ENCODE data around the gene ZNF146.
A peak's percentile ranks its signal among the peaks of the same experiment; 100 is the strongest.
"Not testable (repeated sequence)": the region's sequence is repeated elsewhere in the genome, so short reads cannot be mapped to it uniquely, and the experiment has no call there.

The ZNF146 gene

DNA sequence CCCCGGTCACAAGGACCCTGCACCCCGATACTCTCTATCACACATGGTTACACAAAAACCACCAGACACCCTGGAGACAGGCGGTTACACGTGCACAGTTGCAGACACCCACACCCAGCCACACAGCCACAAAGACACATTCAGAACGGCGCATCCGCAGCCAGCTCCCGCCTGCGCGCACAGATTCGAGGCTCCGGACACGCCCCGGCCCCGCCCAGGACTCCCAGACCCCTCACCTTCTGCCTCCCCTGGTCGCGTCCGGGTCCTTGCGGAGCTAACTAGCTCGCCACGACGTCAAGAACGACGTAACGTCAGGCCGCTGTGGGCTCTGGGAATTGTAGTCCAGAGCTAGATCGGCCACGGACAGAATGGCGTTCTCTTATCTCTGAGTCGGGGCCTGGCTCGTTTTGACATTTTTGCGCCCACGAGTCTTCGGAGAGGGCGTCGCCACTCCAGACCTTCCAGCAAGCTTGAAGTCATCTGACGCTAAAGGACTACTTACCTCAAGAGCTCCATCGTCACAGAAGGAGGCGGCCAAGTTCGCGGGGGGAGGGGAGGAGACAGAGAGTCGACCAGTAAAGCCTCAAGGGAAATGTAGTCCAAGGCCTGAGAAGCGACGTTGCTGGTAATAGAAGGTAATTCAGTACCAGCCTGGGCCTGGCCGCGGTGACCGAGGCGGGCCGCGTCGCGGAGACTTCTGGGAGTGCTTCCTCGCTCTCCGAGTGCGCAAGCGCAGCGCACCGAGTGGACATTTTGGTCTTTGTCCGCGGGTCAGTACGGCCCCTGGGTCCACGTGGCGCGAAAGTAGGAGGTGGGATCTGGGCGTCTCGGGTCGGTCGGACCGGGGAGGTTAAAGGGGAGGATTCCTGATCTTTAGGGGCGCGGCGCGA lies at the start of gene ZNF146, which contains the start of gene ZNF565:
Gene ZNF146 (plus strand): TSS at position 721 of the 890 bp plus-strand sequence. CDS start 21,335 bp downstream, outside the sequence.
Gene ZNF565 (minus strand): TSS at position 280 of the 890 bp plus-strand sequence. CDS start 12,680 bp downstream, outside the sequence.
- in situ Hi-C loops (cut with HindIII; ENCODE audit: low sequenced_read_pairs), result no loop called here
- TF ChIP-seq, protein P1, sequence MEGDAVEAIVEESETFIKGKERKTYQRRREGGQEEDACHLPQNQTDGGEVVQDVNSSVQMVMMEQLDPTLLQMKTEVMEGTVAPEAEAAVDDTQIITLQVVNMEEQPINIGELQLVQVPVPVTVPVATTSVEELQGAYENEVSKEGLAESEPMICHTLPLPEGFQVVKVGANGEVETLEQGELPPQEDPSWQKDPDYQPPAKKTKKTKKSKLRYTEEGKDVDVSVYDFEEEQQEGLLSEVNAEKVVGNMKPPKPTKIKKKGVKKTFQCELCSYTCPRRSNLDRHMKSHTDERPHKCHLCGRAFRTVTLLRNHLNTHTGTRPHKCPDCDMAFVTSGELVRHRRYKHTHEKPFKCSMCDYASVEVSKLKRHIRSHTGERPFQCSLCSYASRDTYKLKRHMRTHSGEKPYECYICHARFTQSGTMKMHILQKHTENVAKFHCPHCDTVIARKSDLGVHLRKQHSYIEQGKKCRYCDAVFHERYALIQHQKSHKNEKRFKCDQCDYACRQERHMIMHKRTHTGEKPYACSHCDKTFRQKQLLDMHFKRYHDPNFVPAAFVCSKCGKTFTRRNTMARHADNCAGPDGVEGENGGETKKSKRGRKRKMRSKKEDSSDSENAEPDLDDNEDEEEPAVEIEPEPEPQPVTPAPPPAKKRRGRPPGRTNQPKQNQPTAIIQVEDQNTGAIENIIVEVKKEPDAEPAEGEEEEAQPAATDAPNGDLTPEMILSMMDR (IDR thresholded peaks at IDR 0.05; ENCODE audit: low read depth, low read length, missing control alignments), result no peak
- peak; percentile 98 for DNase-seq (ENCODE audit: low read depth)

DNA sequence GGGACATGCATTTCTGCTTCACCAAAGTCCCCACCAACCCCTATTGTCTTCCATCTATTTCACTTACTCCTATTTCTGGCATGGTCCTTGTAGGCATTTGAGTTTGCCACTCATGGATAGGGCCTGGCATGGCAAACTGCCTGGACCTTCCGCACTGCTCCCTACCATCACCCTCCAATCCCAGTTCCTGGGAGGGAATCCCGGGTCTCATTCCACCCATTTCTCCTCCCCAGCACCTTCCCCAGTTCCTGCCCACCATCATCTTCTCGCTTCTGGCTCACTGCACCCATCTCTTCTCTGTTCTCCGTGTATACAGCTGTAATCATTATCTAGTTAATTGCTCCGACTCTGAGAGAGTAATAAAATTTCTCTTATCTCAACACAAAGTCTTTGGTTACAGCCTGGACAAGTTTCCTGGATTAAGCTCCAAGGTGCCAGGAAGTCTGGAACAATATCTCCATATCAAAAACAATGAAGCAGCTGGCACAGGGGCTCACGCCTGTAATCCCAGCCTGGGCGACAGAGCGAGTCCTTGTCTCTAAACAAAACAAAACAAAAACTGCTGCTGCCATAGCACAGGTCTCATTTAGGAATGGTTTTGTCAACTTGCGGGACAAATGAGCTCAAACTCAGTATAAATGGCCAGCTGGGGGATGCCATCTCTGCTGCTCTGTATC lies 45.7 kb upstream of the ZNF146 start:
- no peak for DNase-seq (ENCODE audit: low read depth)
- TF ChIP-seq, protein P1 (IDR thresholded peaks at IDR 0.05; ENCODE audit: low read depth, low read length, missing control alignments), result no peak
- in situ Hi-C loops (cut with HindIII; ENCODE audit: low sequenced_read_pairs), result no loop called here
- H3K4me3 ChIP-seq (ENCODE audit: low read depth, low read length), result no peak overlapping the region

More for the DNA sequence above, at the start of gene ZNF146, which contains the start of gene ZNF565:
- H3K4me3 ChIP-seq (ENCODE audit: low read depth, low read length), result peak within 1 kb of the TSS; percentile 99

DNA sequence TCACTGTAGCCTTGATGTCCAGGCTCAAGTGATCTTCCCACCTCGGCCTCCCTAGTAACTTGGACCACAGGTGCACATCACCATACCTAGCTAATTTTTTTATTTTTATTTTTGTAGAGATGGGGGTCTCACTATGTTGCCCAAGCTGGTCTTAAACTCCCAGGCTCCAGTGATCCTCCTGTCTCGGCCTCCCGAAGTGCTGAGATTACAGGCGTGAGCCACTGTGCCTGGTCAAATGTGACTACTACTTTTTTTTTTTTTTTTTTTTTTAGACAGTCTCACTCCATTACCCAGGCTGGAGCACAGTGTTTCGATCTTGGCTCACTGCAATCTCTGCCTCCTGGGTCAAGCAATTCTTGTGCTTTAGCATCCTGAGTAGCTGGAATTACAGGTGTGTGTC lies 42.1 kb upstream of the ZNF146 start:
- in situ Hi-C loops (cut with HindIII; ENCODE audit: low sequenced_read_pairs), result no loop called here
- TF ChIP-seq, protein P1 (IDR thresholded peaks at IDR 0.05; ENCODE audit: low read depth, low read length, missing control alignments), result no peak
- DNase-seq (ENCODE audit: low read depth), result no peak
- no peak overlapping the region for H3K4me3 ChIP-seq (ENCODE audit: low read depth, low read length)

DNA sequence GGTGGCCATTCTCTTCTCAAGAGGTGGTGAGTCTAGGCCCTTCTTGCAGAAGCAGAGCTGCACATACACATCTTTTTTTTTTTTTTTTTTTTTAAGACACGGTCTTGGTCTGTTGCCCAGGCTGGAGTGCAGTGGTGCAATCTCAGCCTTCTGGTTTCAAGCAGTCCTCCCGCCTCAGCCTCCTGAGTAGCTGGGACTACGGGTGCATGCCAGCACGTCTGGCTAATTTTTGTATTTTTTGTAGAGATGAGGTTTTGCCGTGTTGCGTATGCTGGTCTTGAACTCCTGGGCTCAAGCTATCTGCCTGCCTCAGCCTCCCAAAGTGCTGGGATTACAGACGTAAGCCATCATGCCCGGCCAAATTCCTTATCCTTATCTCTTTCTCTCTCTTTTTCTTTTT lies 41.1 kb upstream of the ZNF146 start:
- H3K4me3 ChIP-seq (ENCODE audit: low read depth, low read length); in situ Hi-C loops (cut with HindIII; ENCODE audit: low sequenced_read_pairs); DNase-seq (ENCODE audit: low read depth): not testable (repeated sequence)

DNA sequence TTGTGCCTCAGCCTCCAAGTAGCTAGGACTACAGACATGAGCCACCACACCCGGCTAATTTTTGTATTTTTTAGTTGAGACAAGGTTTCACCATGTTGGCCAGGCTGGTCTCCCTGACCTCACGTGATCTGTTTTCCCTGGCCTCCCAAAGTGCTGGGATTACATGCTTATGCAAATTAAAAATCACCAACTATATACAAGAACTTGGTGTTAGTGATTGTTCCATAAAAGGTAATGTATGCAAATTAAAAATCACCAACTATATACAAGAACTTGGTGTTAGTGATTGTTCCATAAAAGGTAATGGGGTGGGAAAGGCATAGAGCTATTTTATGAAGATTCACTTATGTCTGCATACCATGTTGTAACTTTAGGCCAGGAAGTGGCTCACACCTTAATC lies 35.8 kb upstream of the ZNF146 start:
- H3K4me3 ChIP-seq (ENCODE audit: low read depth, low read length); in situ Hi-C loops (cut with HindIII; ENCODE audit: low sequenced_read_pairs); DNase-seq (ENCODE audit: low read depth): not testable (repeated sequence)

DNA sequence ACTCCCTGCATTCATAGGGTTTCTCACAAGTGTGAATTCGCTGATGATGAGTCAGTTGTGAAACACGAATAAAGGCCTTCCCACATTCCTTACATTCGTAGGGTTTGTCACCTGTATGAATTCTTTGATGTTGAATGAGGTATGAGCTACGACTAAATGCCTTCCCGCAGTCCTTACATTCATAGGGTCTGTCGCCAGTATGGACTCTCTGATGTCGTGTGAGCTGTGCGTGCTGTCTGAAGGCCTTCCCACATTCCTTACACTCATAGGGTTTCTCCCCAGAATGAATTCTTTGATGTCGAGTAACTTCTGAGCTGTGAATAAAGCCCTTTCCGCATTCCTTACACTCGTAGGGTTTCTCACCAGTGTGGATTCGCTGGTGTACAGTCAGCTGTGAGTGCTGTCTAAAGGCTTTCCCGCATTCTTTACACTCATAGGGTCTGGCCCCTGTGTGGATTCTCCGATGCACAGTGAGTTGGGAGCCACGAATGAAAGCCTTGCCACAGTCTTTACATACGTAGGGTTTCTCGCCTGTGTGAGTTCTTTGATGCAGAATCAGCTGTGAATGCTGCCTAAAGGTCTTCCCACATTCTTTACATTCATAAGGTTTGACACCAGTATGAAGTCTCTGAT lies 32.2 kb upstream of the ZNF146 start:
- no peak overlapping the region for H3K4me3 ChIP-seq (ENCODE audit: low read depth, low read length)
- TF ChIP-seq, protein P1 (IDR thresholded peaks at IDR 0.05; ENCODE audit: low read depth, low read length, missing control alignments), result no peak
- DNase-seq (ENCODE audit: low read depth), result peak; percentile 53
- in situ Hi-C loops (cut with HindIII; ENCODE audit: low sequenced_read_pairs), result no loop called here

DNA sequence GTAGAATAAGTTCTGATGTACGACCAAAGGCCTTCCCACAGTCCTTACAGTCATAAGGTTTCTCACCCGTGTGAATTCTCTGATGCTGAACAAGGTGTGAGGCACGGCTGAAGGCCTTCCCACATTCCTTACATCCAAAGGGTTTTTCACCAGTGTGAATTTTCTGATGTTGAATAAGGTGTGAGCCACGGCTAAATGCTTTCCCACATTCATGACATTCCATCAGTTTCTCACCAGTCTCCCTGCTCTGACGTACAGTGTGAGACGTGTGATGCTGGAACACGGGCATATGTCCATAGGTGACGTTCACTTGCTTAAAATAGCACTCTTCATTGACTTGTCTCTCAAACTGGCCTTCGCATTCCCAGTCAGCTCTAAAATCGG lies 31.7 kb upstream of the ZNF146 start:
- TF ChIP-seq, protein P1 (IDR thresholded peaks at IDR 0.05; ENCODE audit: low read depth, low read length, missing control alignments), result no peak
- in situ Hi-C loops (cut with HindIII; ENCODE audit: low sequenced_read_pairs), result no loop called here
- H3K4me3 ChIP-seq (ENCODE audit: low read depth, low read length), result no peak overlapping the region
- DNase-seq (ENCODE audit: low read depth), result no peak

DNA sequence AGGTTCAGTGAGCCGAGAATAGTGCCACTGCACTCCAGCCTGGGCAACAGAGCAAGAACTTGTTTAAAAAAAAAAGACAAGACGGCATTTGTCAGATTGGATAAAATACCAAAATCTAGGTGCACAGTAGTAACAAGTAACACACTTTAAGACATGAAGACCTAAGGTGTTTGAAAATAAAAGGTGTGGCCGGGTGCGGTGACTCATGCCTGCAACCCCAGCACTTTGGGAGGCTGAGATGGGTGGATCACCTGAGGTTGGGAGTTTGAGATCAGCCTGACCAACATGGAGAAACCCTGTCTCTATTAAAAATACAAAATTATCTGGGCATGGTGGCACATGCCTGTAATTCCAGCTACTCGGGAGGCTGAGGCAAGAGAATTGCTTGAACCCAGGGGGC lies 28.2 kb upstream of the ZNF146 start:
- in situ Hi-C loops (cut with HindIII; ENCODE audit: low sequenced_read_pairs); H3K4me3 ChIP-seq (ENCODE audit: low read depth, low read length); DNase-seq (ENCODE audit: low read depth): not testable (repeated sequence)

Measured in astrocyte of the cerebellum (primary cell).